Progenitor cell of endocrine pancreas (in vitro differentiated cells): ENCODE measurements around the gene DNAH14. TPM values are rescaled to one million over a fixed set of nuclear protein-coding genes. Genes with fewer than 3 reads are reported as not detected.

Experiments used
- DNase-seq: peaks from one replicate; pipeline ENCODE4 v3.0.0; 2021; ENCODE audit warnings: low spot score; ENCODE audit not compliant: unreplicated experiment
- H3K27ac Mint-ChIP-seq: 2 replicates; pipeline ENCODE4 v1.8.0; 2021; ENCODE audit warnings: mild to moderate bottlenecking, moderate library complexity, mixed read lengths
- H3K27me3 Mint-ChIP-seq: 2 replicates; pipeline ENCODE4 v1.8.0; 2021; ENCODE audit warnings: mixed read lengths
- H3K36me3 Mint-ChIP-seq: 2 replicates; pipeline ENCODE4 v1.8.0; 2022; ENCODE audit warnings: mixed read lengths; ENCODE audit not compliant: insufficient read depth
- H3K4me1 Mint-ChIP-seq: 2 replicates; pipeline ENCODE4 v1.8.0; 2021; ENCODE audit warnings: low read depth, mixed read lengths
- H3K4me3 Mint-ChIP-seq: 2 replicates; pipeline ENCODE4 v1.8.0; 2021; ENCODE audit warnings: low read depth, mild to moderate bottlenecking, moderate library complexity, mixed read lengths
- H3K9me3 Mint-ChIP-seq: 2 replicates; pipeline ENCODE4 v1.8.0; 2021; ENCODE audit warnings: low read depth, mixed read lengths
- total RNA-seq: library from RNA; stranded (reverse); gene quantifications from 2 replicates; pipeline ENCODE4 v1.2.1, GENCODE V29; 2021
- TF ChIP-seq, protein P1 (sequence below): fragments of 200-600 bp; sonication (generic); IDR thresholded peaks from one replicate; pipeline ENCODE4 v1.5.0; 2021; ENCODE audit warnings: antibody characterized with exemption, mild to moderate bottlenecking; ENCODE audit not compliant: unreplicated experiment

The DNAH14 gene
- total RNA-seq, 1 donor from 2014 or later = 71.7 TPM

- Mint-ChIP-seq H3K27ac (no peak overlapping the region), H3K4me3 (no peak overlapping the region), H3K9me3 (no peaks in the 10 kb centered on the region)
Observed at GRCh38 chr1:225348400-225348799, 418.9 kb downstream of the DNAH14 start.

GRCh38 chr1:225349826-225350225, 420.4 kb downstream of the DNAH14 start:
- no peak overlapping the region for H3K4me3 Mint-ChIP-seq
- DNase-seq = no peak
- H3K27me3 Mint-ChIP-seq = no peaks in the 10 kb centered on the region
- H3K36me3 Mint-ChIP-seq = no peaks in the 10 kb centered on the region
- no peaks in the 10 kb centered on the region for H3K9me3 Mint-ChIP-seq
- H3K4me1 Mint-ChIP-seq = peaks cover 17% of the 10 kb centered on the region
- H3K27ac Mint-ChIP-seq = no peak overlapping the region
- TF ChIP-seq, protein P1, sequence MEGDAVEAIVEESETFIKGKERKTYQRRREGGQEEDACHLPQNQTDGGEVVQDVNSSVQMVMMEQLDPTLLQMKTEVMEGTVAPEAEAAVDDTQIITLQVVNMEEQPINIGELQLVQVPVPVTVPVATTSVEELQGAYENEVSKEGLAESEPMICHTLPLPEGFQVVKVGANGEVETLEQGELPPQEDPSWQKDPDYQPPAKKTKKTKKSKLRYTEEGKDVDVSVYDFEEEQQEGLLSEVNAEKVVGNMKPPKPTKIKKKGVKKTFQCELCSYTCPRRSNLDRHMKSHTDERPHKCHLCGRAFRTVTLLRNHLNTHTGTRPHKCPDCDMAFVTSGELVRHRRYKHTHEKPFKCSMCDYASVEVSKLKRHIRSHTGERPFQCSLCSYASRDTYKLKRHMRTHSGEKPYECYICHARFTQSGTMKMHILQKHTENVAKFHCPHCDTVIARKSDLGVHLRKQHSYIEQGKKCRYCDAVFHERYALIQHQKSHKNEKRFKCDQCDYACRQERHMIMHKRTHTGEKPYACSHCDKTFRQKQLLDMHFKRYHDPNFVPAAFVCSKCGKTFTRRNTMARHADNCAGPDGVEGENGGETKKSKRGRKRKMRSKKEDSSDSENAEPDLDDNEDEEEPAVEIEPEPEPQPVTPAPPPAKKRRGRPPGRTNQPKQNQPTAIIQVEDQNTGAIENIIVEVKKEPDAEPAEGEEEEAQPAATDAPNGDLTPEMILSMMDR = no peak

More at GRCh38 chr1:225348400-225348799, 418.9 kb downstream of the DNAH14 start:
- H3K36me3 Mint-ChIP-seq = no peaks in the 10 kb centered on the region
- TF ChIP-seq, protein P1 = no peak
- no peaks in the 10 kb centered on the region for H3K27me3 Mint-ChIP-seq
- no peak for DNase-seq
- H3K4me1 Mint-ChIP-seq = peaks cover 17% of the 10 kb centered on the region

DNA sequence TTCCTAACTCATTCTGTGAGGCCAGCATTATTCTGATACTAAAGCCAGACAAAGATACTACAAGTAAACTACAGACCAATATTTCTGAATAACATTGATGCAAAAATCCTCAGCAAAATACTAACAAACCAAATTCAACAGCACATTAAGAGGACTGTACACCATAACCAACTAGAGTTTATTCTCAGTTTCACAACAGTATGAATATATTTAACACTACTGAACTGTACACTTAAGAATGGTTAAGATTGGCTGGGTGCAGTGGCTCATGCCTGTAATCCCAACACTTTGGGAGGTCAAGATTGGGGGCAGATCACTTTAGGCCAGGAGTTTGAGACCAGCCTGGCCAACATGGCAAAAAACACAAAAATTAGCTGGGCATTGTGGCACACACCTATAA, 421.4 kb downstream of the DNAH14 start:
- Mint-ChIP-seq H3K36me3 (no peaks in the 10 kb centered on the region), H3K4me3 (no peak overlapping the region), H3K4me1 (peaks cover 17% of the 10 kb centered on the region), H3K27me3 (no peaks in the 10 kb centered on the region), H3K9me3 (no peaks in the 10 kb centered on the region), H3K27ac (no peak overlapping the region)
- DNase-seq = no peak
- TF ChIP-seq, protein P1 = no peak

DNA sequence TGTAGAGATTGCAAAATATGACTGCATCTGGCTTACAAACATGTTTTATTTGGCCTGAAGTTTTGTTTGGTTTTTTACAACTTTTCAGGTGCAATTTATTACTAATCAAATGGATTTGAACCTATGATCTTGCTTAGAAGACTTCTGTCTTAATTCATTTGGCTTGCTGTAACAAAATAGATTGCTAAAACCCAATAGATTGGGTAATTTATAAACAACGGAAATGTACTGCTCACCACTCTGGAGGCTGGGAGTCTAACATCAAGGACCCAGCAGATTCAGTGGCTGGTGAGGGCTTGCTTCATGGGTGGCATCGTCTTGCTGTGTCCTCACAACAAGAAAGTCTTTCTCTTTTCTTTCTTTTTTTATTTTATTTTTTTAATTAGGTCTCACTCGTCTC, 425.4 kb downstream of the DNAH14 start:
- Mint-ChIP-seq H3K4me3 (no peak overlapping the region), H3K4me1 (peaks cover 14% of the 10 kb centered on the region), H3K36me3 (no peaks in the 10 kb centered on the region), H3K9me3 (no peaks in the 10 kb centered on the region), H3K27ac (no peak overlapping the region), H3K27me3 (no peaks in the 10 kb centered on the region)
- no peak for DNase-seq
- TF ChIP-seq, protein P1 = no peak

DNA sequence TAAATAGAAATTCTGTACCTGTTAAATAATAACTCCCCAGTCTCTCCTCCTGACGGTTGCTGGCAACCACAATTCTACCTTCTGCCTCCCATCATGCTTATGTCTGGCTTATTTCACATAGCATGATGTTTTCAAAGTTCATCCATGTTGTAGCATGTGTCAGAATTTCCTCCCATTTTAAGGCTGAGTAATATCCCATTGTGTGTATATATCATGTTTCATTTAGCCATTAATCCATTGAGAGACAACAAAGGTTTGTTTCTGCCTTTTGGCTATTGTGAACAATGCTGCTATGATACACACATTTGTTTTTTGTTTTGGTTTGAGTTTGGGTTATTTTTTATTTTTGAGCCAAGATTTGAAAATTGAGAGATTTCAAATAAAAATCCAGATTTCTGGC, 426.4 kb downstream of the DNAH14 start:
- Mint-ChIP-seq H3K4me3 (no peak overlapping the region), H3K27me3 (no peaks in the 10 kb centered on the region), H3K9me3 (no peaks in the 10 kb centered on the region), H3K27ac (no peak overlapping the region), H3K36me3 (no peaks in the 10 kb centered on the region), H3K4me1 (peaks cover 11% of the 10 kb centered on the region)
- TF ChIP-seq, protein P1 = no peak
- DNase-seq = no peak
